HG02973 (cell line): ENCODE results near the gene DLG2.

Experiments
- ATAC-seq: cut with Tn5 transposase; IDR thresholded peaks from one replicate; pipeline ENCODE4 v1.9.1; 2021; ENCODE audit warnings: moderate library complexity; ENCODE audit not compliant: unreplicated experiment

DLG2 gene

GRCh38 chr11:83528877-83529276 is 2098.3 kb downstream of the DLG2 start:
- no peak for ATAC-seq

- ATAC-seq: no peak
These were observed 2098.9 kb downstream of the DLG2 start for GRCh38 chr11:83528225-83528624.

- no peak for ATAC-seq
These were observed 2103.5 kb downstream of the DLG2 start for GRCh38 chr11:83523676-83524075.

GRCh38 chr11:83522911-83523310 is 2104.2 kb downstream of the DLG2 start:
- no peak for ATAC-seq

- no peak for ATAC-seq
These were observed 2105.2 kb downstream of the DLG2 start for GRCh38 chr11:83521647-83522596.

- no peak for ATAC-seq
These were observed 2106.3 kb downstream of the DLG2 start for GRCh38 chr11:83520849-83521248.

- ATAC-seq: no peak
These were observed 2115.5 kb downstream of the DLG2 start for GRCh38 chr11:83511646-83512045.

- no peak for ATAC-seq
These were observed 2116.3 kb downstream of the DLG2 start for GRCh38 chr11:83510530-83511460.

- ATAC-seq: no peak
These were observed 2118.3 kb downstream of the DLG2 start for GRCh38 chr11:83508804-83509203.

- no peak for ATAC-seq
These were observed 2125.1 kb downstream of the DLG2 start for GRCh38 chr11:83502041-83502440.

- no peak for ATAC-seq
These were observed 2133.2 kb downstream of the DLG2 start for GRCh38 chr11:83493917-83494316.

GRCh38 chr11:83493034-83493433 is 2134.1 kb downstream of the DLG2 start:
- ATAC-seq: no peak

- ATAC-seq: no peak
These were observed 2143.3 kb downstream of the DLG2 start for GRCh38 chr11:83483808-83484207.

- ATAC-seq: no peak
These were observed 2146.3 kb downstream of the DLG2 start for GRCh38 chr11:83480811-83481210.

GRCh38 chr11:83480251-83480650 is 2146.9 kb downstream of the DLG2 start:
- no peak for ATAC-seq

- no peak for ATAC-seq
These were observed 2149.4 kb downstream of the DLG2 start for GRCh38 chr11:83477772-83478171.

- no peak for ATAC-seq
These were observed 2151.4 kb downstream of the DLG2 start for GRCh38 chr11:83475760-83476159.

- no peak for ATAC-seq
These were observed 2153.4 kb downstream of the DLG2 start for GRCh38 chr11:83473743-83474142.

GRCh38 chr11:83472806-83473205 is 2154.3 kb downstream of the DLG2 start:
- ATAC-seq: no peak

GRCh38 chr11:83471831-83472727 is 2155.1 kb downstream of the DLG2 start:
- no peak for ATAC-seq

GRCh38 chr11:83467837-83468236 is 2159.3 kb downstream of the DLG2 start:
- no peak for ATAC-seq
